Measurements from ENCODE around the gene LRCOL1. TPM values are rescaled to one million over a fixed set of nuclear protein-coding genes. Genes with fewer than 3 reads are reported as not detected.

The LRCOL1 gene
- total RNA-seq, 1 experiment from 2014 or later: not detected

- ATAC-seq (no peak), DNase-seq (ENCODE audit: low read depth, low spot score) (no peak)
- no peak overlapping the region for H2AFZ ChIP-seq (ENCODE audit: low read depth, low read length, poor library complexity, severe bottlenecking)
- TF ChIP-seq CTCF (IDR thresholded peaks at IDR 0.05 in 2 of 3, conservative IDR thresholded peaks at IDR 0.05 in 1 of 3; ENCODE audit: borderline replicate concordance in 1 of 3, insufficient read depth in 1 of 3, low read depth in 2 of 3, low read length in 2 of 3): no peak
- no peak for TF ChIP-seq JUND (IDR thresholded peaks at IDR 0.05)
- TF ChIP-seq SP1 (IDR thresholded peaks at IDR 0.05; ENCODE audit: low read depth): no peak
- TF ChIP-seq FOSL1 (IDR thresholded peaks at IDR 0.05; ENCODE audit: low read depth): no peak
- TF ChIP-seq CEBPB (IDR thresholded peaks at IDR 0.05; ENCODE audit: low read depth): no peak
- TF ChIP-seq CBX3 (IDR thresholded peaks at IDR 0.05; ENCODE audit: low read depth): no peak
- TF ChIP-seq EGR1 (IDR thresholded peaks at IDR 0.05; ENCODE audit: low read depth): no peak
- TF ChIP-seq YY1 (IDR thresholded peaks at IDR 0.05; ENCODE audit: extremely low read depth, insufficient replicate concordance, low read depth, low read length): no peak
- TF ChIP-seq POLR2A (IDR thresholded peaks at IDR 0.05; ENCODE audit: borderline replicate concordance, extremely low read depth, insufficient read depth, insufficient read length): no peak
- TF ChIP-seq ELF1 (IDR thresholded peaks at IDR 0.05; ENCODE audit: borderline replicate concordance, low read depth): no peak
- H3K79me2 ChIP-seq (ENCODE audit: insufficient read depth, low read length): no peaks in the 10 kb centered on the region
- no peaks in the 10 kb centered on the region for H3K4me1 ChIP-seq (ENCODE audit: control insufficient read depth in 1 of 2, insufficient read depth in 2 of 2, low read length in 2 of 2)
- CTCF ChIA-PET: no interaction called here
- BruUV-seq (replicated peaks): no TSS peak
- no peaks in the 10 kb centered on the region for H3K27me3 ChIP-seq (ENCODE audit: insufficient read depth, low read length)
- H3K9me3 ChIP-seq (ENCODE audit: control insufficient read depth in 1 of 2, insufficient read depth in 1 of 2, low read depth in 1 of 2, low read length in 2 of 2): no peaks in the 10 kb centered on the region
- no peak overlapping the region for H3K4me3 ChIP-seq (replicated peaks in 1 of 2; ENCODE audit: low read depth in 1 of 2, low read length in 2 of 2)
- no peak overlapping the region for H3K9ac ChIP-seq (ENCODE audit: low read length)
- peaks cover 7 to 11% of the 10 kb centered on the region in 2 experiments; a peak in 3 of 4 replicates for H3K36me3 ChIP-seq (ENCODE audit: control insufficient read depth in 1 of 2, insufficient read depth in 2 of 2, low read length in 2 of 2)
- RAD21 ChIA-PET (ENCODE audit: low non-redundant PET in 1 of 2, low total read pairs in 2 of 2, uncharacterized antibody in 2 of 2, unreplicated experiment in 2 of 2): no interaction called here
- H3K27ac ChIP-seq (ENCODE audit: low read depth, low read length): no peak overlapping the region
- H3K4me2 ChIP-seq (ENCODE audit: low read length): no peak overlapping the region
- no peaks in the 10 kb centered on the region; the same call in 1 of the 2 replicates for H4K20me1 ChIP-seq (ENCODE audit: insufficient read depth)
- no peaks in the 10 kb centered on the region for H3K9me2 ChIP-seq (ENCODE audit: insufficient read depth)
- POLR2A ChIA-PET: no interaction called here
- intact Hi-C loops (cut with micrococcal nuclease): no loop called here
Observed at GRCh38 chr12:132582582-132583410, 27.6 kb downstream of the LRCOL1 start.
